ENCODE measurements around the gene IKZF3. TPM values are rescaled to one million over a fixed set of nuclear protein-coding genes. Genes with fewer than 3 reads are reported as not detected.

The IKZF3 gene
- total RNA-seq, 1 donor, result under 0.01 TPM

DNA sequence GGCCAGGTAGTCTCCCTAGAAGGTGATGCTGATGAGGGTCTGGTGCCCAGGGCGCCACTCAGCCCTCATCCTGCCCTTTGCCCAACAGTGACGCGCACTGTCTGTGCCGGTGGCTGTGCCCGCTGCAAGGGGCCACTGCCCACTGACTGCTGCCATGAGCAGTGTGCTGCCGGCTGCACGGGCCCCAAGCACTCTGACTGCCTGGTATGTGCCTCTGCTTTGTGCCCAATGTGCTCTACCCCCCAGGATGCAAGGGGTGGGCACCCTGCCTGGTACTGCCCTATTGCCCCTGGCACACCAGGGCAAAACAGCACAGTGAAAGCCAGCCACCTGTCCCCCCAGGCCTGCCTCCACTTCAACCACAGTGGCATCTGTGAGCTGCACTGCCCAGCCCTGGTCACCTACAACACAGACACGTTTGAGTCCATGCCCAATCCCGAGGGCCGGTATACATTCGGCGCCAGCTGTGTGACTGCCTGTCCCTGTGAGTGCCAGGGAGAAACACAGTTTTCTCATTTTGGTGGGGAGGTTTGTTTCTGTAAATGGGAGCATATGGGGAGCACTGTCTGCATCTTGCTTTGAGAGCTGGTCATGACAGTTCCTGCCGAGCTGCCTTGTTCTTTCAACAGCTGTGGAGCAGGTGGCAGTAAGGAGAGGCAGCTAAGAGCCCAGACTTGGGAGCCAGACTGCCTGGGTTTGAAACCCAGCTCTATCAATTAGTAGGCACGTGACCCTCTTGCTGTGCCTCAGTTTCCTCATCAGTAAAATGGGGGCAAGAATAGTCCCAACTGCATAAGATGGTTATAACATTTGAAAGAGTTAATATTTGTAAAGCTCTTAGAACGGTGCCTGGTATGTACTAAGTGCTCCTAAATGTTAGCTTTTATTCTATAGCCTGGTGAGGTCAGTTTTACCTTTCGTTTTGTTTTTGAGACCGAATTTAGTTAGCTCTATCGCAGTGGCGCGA is 153.8 kb downstream of the IKZF3 start:
- H3K4me3 ChIP-seq (ENCODE audit: low read depth, low read length), result no peak overlapping the region
- no peak for DNase-seq (ENCODE audit: low read depth)
- TF ChIP-seq, protein P1, sequence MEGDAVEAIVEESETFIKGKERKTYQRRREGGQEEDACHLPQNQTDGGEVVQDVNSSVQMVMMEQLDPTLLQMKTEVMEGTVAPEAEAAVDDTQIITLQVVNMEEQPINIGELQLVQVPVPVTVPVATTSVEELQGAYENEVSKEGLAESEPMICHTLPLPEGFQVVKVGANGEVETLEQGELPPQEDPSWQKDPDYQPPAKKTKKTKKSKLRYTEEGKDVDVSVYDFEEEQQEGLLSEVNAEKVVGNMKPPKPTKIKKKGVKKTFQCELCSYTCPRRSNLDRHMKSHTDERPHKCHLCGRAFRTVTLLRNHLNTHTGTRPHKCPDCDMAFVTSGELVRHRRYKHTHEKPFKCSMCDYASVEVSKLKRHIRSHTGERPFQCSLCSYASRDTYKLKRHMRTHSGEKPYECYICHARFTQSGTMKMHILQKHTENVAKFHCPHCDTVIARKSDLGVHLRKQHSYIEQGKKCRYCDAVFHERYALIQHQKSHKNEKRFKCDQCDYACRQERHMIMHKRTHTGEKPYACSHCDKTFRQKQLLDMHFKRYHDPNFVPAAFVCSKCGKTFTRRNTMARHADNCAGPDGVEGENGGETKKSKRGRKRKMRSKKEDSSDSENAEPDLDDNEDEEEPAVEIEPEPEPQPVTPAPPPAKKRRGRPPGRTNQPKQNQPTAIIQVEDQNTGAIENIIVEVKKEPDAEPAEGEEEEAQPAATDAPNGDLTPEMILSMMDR (IDR thresholded peaks at IDR 0.05; ENCODE audit: insufficient read depth, low read depth, low read length), result no peak

DNA sequence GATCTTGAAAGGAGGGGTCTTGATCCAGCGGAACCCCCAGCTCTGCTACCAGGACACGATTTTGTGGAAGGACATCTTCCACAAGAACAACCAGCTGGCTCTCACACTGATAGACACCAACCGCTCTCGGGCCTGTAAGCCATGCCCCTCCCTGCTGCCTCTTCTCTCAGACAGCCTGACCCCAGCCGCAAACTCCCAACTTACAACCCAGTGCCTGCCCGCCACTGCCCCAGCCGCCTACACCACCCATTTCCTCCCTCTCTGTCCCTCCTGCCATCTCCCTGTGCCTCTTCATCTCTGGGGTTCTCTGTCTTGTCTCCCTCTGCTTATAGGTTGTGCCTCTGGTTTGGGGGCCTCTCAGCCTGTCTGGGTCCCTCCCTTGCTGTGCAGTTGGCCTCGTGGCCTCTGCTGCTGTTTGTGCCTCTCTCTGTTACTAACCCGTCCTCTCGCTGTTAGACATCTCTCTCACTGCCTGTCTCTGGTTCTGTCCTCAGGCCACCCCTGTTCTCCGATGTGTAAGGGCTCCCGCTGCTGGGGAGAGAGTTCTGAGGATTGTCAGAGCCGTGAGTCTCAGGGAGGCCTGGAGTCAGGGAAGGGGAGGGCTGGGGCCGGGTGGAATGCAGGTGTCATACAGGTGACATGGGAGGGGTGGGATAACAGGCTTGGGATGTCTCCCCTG is 154.7 kb downstream of the IKZF3 start:
- DNase-seq (ENCODE audit: low read depth), result no peak
- no peak overlapping the region for H3K4me3 ChIP-seq (ENCODE audit: low read depth, low read length)
- TF ChIP-seq, protein P1 (IDR thresholded peaks at IDR 0.05; ENCODE audit: insufficient read depth, low read depth, low read length), result no peak

Small RNA genes within 50 kb of the gene (small RNA-seq; reads per million reads assigned to genes)
- gene AC090844.1, result not detected
- not detected for gene MIR4728

Other genes starting within 250 kb of the IKZF3 start
- not detected in 2 replicates for gene PPP1R1B, start 237.4 kb downstream of the IKZF3 start, total RNA-seq
- gene STARD3, start 227.2 kb downstream of the IKZF3 start, total RNA-seq, result 23.7 and 42.5 TPM in 2 replicates
- under 0.01 TPM in 1 of 2 replicates, not detected in the other for gene TCAP, start 199.0 kb downstream of the IKZF3 start, total RNA-seq
- not detected in 2 replicates for gene PNMT, start 195.9 kb downstream of the IKZF3 start, total RNA-seq
- 4.7 and 7.7 TPM in 2 replicates for gene PGAP3, start 176.3 kb downstream of the IKZF3 start, total RNA-seq
- gene ERBB2, start 164.2 kb downstream of the IKZF3 start, total RNA-seq, result 42.2 and 47.1 TPM in 2 replicates
- 19.0 and 30.3 TPM in 2 replicates for gene MIEN1, start 133.8 kb downstream of the IKZF3 start, total RNA-seq
- 0.97 and 1.3 TPM in 2 replicates for gene GRB7, start 126.4 kb downstream of the IKZF3 start, total RNA-seq
- gene ZPBP2, start 3.9 kb upstream of the IKZF3 start, total RNA-seq, result not detected in 2 replicates
- 5.2 and 5.8 TPM in 2 replicates for gene GSDMB, start 54.3 kb upstream of the IKZF3 start, total RNA-seq
- gene ORMDL3, start 63.3 kb upstream of the IKZF3 start, total RNA-seq, result 51.5 and 61.7 TPM in 2 replicates
- gene LRRC3C, start 63.4 kb upstream of the IKZF3 start, total RNA-seq, result not detected in 2 replicates
- under 0.01 TPM in 1 of 2 replicates, not detected in the other for gene GSDMA, start 98.7 kb upstream of the IKZF3 start, total RNA-seq
- gene PSMD3, start 116.5 kb upstream of the IKZF3 start, total RNA-seq, result 118 and 120 TPM in 2 replicates
- gene CSF3, start 151.1 kb upstream of the IKZF3 start, total RNA-seq, result 0.97 and 4.3 TPM in 2 replicates
- 46.7 and 47.9 TPM in 2 replicates for gene MED24, start 190.1 kb upstream of the IKZF3 start, total RNA-seq
- 19.0 and 27.2 TPM in 2 replicates for gene THRA, start 198.7 kb upstream of the IKZF3 start, total RNA-seq
- 1.7 and 2.3 TPM in 2 replicates for gene NR1D1, start 236.3 kb upstream of the IKZF3 start, total RNA-seq